ENCODE measurements around the gene RSPH1. TPM values are rescaled to one million over a fixed set of nuclear protein-coding genes. Genes with fewer than 3 reads are reported as not detected.

The RSPH1 gene
- total RNA-seq, 1 experiment from 2014 or later, result 0.51 TPM

GRCh38 chr21:42446531-42446930 lies 49.5 kb downstream of the RSPH1 start:
- intact Hi-C loops (cut with micrococcal nuclease), result no loop called here
- Mint-ChIP-seq H3K9me3 (ENCODE audit: unreplicated experiment) (no peaks in the 10 kb centered on the region), H3K36me3 (ENCODE audit: insufficient read depth, unreplicated experiment) (peaks cover 6% of the 10 kb centered on the region), H3K4me1 (ENCODE audit: insufficient read depth, unreplicated experiment) (no peaks in the 10 kb centered on the region), H3K4me3 (ENCODE audit: unreplicated experiment) (no peak overlapping the region), H3K27me3 (ENCODE audit: insufficient read depth, unreplicated experiment) (peaks cover 42% of the 10 kb centered on the region), H3K27ac (ENCODE audit: low read depth, unreplicated experiment) (no peak overlapping the region)
- DNase-seq (ENCODE audit: unreplicated experiment), result no peak
- no TSS peak for BruUV-seq (replicated peaks)
- ChIA-PET POLR2A (no interaction called here), CTCF (interaction anchor here (0.6 to 0.9 kb wide), 2 partner anchors 162 to 302 kb away, joined by 3 read pairs; no protein-coding TSS in a partner anchor)
- TF ChIP-seq CTCF (IDR thresholded peaks at IDR 0.05; ENCODE audit: unreplicated experiment), result no peak

GRCh38 chr21:42445311-42445710 lies 50.7 kb downstream of the RSPH1 start:
- BruUV-seq (replicated peaks), result no TSS peak
- Mint-ChIP-seq H3K27me3 (ENCODE audit: insufficient read depth, unreplicated experiment) (peaks cover 42% of the 10 kb centered on the region), H3K27ac (ENCODE audit: low read depth, unreplicated experiment) (no peak overlapping the region), H3K4me3 (ENCODE audit: unreplicated experiment) (no peak overlapping the region), H3K36me3 (ENCODE audit: insufficient read depth, unreplicated experiment) (peaks cover 5% of the 10 kb centered on the region), H3K4me1 (ENCODE audit: insufficient read depth, unreplicated experiment) (no peaks in the 10 kb centered on the region), H3K9me3 (ENCODE audit: unreplicated experiment) (no peaks in the 10 kb centered on the region)
- ChIA-PET POLR2A (interaction anchor here (0.7 kb wide), 1 partner anchor 300 kb away, joined by 3 read pairs; no protein-coding TSS in a partner anchor), CTCF (interaction anchor here (0.6 to 1.6 kb wide), 3 partner anchors 228 to 316 kb away, joined by 3 to 4 read pairs (median 3); no protein-coding TSS in a partner anchor)
- TF ChIP-seq CTCF (IDR thresholded peaks at IDR 0.05; ENCODE audit: unreplicated experiment), result no peak
- intact Hi-C loops (cut with micrococcal nuclease), result no loop called here
- no peak for DNase-seq (ENCODE audit: unreplicated experiment)

GRCh38 chr21:42444745-42445059 lies 51.3 kb downstream of the RSPH1 start:
- BruUV-seq (replicated peaks), result no TSS peak
- POLR2A ChIA-PET, result interaction anchor here (0.7 kb wide), 1 partner anchor 300 kb away, joined by 3 read pairs; no protein-coding TSS in a partner anchor
- intact Hi-C loops (cut with micrococcal nuclease), result no loop called here
- no peak overlapping the region for H3K4me3 Mint-ChIP-seq (ENCODE audit: unreplicated experiment)
- no peak overlapping the region for H3K27ac Mint-ChIP-seq (ENCODE audit: low read depth, unreplicated experiment)
- no peaks in the 10 kb centered on the region for H3K9me3 Mint-ChIP-seq (ENCODE audit: unreplicated experiment)
- H3K4me1 Mint-ChIP-seq (ENCODE audit: insufficient read depth, unreplicated experiment), result no peaks in the 10 kb centered on the region
- no peak for TF ChIP-seq CTCF (IDR thresholded peaks at IDR 0.05; ENCODE audit: unreplicated experiment)
- no peak for DNase-seq (ENCODE audit: unreplicated experiment)
- no peaks in the 10 kb centered on the region for H3K36me3 Mint-ChIP-seq (ENCODE audit: insufficient read depth, unreplicated experiment)
- H3K27me3 Mint-ChIP-seq (ENCODE audit: insufficient read depth, unreplicated experiment), result peaks cover 47% of the 10 kb centered on the region
- CTCF ChIA-PET, result interaction anchor here (0.6 to 1.6 kb wide), 2 partner anchors 281 to 315 kb away, joined by 3 to 4 read pairs; no protein-coding TSS in a partner anchor

GRCh38 chr21:42443876-42444744 lies 51.9 kb downstream of the RSPH1 start:
- H3K4me3 Mint-ChIP-seq (ENCODE audit: unreplicated experiment), result no peak overlapping the region
- H3K27ac Mint-ChIP-seq (ENCODE audit: low read depth, unreplicated experiment), result no peak overlapping the region
- H3K36me3 Mint-ChIP-seq (ENCODE audit: insufficient read depth, unreplicated experiment), result no peaks in the 10 kb centered on the region
- POLR2A ChIA-PET, result no interaction called here
- CTCF ChIA-PET, result interaction anchor here (0.7 to 1.6 kb wide), 2 partner anchors 280 to 298 kb away, joined by 4 to 6 read pairs; no protein-coding TSS in a partner anchor
- no peaks in the 10 kb centered on the region for H3K4me1 Mint-ChIP-seq (ENCODE audit: insufficient read depth, unreplicated experiment)
- BruUV-seq (replicated peaks), result no TSS peak
- peaks cover 53% of the 10 kb centered on the region for H3K27me3 Mint-ChIP-seq (ENCODE audit: insufficient read depth, unreplicated experiment)
- no peak for DNase-seq (ENCODE audit: unreplicated experiment)
- intact Hi-C loops (cut with micrococcal nuclease), result no loop called here
- H3K9me3 Mint-ChIP-seq (ENCODE audit: unreplicated experiment), result no peaks in the 10 kb centered on the region
- no peak for TF ChIP-seq CTCF (IDR thresholded peaks at IDR 0.05; ENCODE audit: unreplicated experiment)
